HL-60/S4 (cell line): ENCODE data around the gene PAIP1.
"Not testable (repeated sequence)": the region's sequence is repeated elsewhere in the genome, so short reads cannot be mapped to it uniquely, and the experiment has no call there.

ENCODE experiments used
- in situ Hi-C: fragments of 300-500 bp; cut with MboI; formaldehyde crosslinking; loops from 2 replicates; pipeline ENCODE4 v1.14.3; 2022; ENCODE audit warnings: low sequenced_read_pairs

PAIP1 gene

DNA sequence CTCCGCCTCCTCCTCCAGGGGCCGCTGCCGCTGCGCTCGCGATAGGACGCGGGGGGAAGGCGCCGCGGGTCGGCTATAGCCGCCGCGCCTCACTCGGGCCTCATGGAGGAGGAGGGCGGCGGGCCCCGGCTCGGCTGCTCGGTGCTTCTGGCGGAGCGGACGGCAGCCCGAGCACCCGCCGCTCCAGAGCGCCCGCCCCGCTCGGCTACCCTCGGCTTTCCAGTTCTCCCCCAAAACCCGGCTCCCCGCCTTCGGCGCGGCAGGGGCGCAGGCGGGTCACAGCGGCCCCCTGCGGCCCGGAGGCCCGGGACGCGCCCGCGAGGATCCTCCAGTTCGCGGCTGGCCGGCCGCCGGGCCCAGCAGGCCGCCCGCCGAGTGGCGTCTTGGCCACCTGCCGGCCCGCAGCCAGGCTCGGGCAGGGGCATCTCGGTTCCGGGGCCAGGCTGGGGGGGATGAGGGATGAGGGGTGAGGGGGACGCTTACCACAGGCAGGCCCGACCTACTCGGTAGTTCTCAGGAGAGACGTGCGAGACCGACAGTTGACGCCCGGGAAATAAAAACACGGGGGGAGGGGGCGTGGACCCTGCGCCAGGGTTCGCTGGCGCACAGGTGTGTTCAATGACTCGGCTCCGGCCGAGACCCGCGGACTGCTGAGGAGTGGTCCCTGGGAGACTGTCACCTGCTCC lies at the start of gene PAIP1:
Gene PAIP1, minus strand, starts transcription at position 221 of the 686 bp plus-strand sequence. CDS start 231 bp downstream, outside the sequence.
- in situ Hi-C loops: no loop called here

- in situ Hi-C loops: no loop called here
Observed at GRCh38 chr5:43606351-43606750, 49.5 kb upstream of the PAIP1 start.

- in situ Hi-C loops: no loop called here
Observed at GRCh38 chr5:43604699-43605098, 47.8 kb upstream of the PAIP1 start.

GRCh38 chr5:43603344-43604217 lies 46.7 kb upstream of the PAIP1 start:
- in situ Hi-C loops: no loop called here

DNA sequence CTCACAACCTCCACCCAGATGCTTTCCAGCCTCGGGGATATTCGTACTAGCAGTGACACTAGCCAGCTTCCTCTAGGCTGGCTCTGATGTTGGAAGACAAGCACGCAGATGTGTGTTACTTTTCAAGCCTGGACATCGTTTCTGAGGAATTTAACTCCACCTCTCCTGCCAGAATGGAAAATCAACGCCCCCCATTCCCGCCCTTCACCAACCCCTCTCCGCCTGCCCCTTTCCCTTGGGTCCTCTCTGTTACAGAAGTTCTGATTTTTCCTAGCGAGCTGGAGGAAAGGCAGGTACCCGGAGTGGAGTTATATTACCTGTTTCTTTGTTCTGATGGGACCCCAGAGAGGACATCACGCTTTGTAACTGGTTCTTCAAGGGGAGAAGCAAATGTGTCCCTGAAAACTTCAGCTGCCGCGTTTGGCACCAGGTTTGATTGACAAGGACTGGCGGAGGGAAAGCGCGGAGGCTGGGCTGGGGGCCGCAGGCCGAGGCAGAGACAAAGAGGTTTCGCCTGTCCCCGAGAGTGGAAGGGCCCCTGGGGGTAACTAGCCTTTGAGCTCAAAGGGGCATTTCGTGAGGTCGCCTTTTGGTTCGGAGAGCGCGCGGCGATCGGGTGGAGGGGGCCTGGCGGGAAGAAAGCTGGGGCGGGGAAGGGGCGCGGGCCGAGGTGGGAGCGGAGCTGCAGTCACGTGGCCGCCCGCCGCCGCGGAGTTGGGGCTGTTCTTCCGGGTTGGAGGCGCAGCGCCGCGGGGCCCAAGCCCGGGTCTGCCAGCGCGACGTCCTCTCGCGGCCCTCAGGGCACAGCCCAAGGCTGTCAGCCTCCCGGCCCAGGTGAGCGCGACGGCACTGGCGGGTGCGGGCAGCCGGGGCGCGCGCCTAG lies 45.8 kb upstream of the PAIP1 start, which contains the start of gene NNT:
Gene NNT, plus strand, starts transcription at position 720 of the 883 bp plus-strand sequence. CDS start 6,016 bp downstream, outside the sequence.
- in situ Hi-C loops: no loop called here

- in situ Hi-C loops: no loop called here
Observed at GRCh38 chr5:43601454-43602260, 44.8 kb upstream of the PAIP1 start.

GRCh38 chr5:43598927-43599326 lies 42.0 kb upstream of the PAIP1 start:
- in situ Hi-C loops: not testable (repeated sequence)

DNA sequence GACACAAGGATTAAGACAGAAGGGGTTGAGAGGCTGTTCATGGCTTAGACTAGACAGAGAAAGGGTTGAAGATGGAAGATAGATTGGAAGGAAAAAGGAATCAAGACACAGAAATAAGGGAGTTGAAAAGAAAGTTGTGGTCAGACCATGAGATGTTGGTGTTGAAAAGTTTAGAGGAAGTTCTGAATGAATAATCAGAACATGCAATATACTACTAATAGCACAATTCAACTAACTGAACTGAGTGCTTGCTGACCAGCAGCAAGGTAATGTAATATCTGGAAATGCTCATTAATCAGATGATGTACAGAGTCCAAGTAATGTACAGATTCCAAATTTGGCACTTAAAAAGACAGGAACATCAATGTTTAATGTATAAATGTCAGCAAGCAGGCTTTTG lies 35.5 kb upstream of the PAIP1 start:
- in situ Hi-C loops: no loop called here

DNA sequence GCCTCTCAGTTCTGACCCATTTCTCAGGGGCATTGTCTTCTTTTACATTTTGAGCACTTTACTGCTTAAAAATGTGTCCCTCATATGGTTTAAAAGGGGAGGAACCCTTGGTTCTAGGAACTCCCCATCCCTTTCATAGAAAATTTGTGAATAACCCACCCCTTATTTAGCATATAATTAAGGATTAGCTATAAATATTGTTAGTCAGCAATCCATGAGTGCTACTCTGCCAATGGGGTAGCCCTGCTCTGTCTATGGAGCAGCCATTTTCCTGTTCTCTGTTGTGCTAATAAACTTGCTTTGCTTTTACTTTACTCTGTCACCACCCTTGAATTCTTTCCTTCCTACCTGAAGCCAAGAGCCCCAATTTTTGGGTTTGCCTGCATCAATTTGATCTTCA lies 33.8 kb upstream of the PAIP1 start:
- in situ Hi-C loops: no loop called here

DNA sequence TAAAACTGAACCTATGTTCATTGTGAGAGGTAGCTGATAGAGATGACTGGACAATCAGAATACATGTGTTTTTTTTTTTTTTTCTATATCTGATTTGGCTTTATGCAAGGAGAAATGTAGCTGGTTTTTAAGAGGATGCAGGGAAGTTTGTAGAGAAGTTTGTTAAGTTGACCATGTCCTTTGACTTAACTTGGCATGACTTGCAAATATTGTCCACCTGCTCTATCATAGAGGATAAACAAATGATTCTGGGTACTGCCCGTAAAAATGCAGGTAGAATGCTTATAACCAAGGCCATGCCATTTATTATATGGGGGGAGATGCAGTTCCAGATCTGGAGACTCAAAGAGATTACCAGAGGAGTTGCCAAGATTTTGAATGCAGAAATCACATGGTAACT lies 32.4 kb upstream of the PAIP1 start:
- in situ Hi-C loops: no loop called here

- in situ Hi-C loops: no loop called here
Observed at GRCh38 chr5:43588842-43589241, 32.0 kb upstream of the PAIP1 start.

DNA sequence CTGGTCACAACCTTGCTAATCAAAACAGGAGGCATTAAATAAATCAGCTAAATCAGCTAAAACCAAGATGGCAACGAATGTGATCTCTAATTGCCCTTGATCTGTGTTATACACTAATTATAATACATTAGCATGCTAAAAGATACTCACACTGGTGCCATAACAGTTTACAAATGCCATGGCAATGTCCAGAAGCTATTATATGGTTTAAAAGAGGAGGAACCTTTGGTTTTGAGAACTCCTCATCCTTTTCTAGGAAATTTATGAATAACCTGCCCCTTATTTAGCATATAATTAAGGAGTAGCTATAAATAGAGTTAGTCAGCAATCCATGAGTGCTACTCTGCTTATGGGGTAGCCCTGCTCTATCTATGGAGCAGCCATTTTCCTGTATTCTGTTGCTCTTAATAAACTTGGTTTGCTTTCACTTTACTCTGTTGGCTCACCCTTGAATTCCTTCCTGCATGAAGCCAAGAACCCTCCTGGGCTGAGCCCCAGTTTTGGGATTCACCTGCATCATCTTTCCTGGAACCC lies 27.4 kb upstream of the PAIP1 start:
- in situ Hi-C loops: no loop called here

DNA sequence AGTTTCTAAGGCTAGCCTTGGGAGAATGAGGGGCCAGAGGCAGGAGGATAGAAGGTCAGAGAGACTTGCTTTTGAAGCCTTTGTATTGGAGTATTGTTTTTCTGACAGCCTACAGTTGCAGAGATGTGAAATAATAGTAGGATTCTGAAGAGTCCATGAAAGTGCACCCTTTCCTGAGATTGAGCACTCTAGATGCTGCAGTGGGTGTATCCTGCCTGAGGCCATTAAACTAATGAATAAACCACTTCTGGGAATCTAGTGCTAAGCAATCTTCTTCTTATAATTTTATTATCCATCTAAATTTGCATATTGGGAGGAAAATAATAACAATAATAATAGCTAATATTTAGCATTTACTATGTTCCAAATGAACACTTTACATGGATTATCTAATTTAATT lies 26.8 kb upstream of the PAIP1 start:
- in situ Hi-C loops: no loop called here

DNA sequence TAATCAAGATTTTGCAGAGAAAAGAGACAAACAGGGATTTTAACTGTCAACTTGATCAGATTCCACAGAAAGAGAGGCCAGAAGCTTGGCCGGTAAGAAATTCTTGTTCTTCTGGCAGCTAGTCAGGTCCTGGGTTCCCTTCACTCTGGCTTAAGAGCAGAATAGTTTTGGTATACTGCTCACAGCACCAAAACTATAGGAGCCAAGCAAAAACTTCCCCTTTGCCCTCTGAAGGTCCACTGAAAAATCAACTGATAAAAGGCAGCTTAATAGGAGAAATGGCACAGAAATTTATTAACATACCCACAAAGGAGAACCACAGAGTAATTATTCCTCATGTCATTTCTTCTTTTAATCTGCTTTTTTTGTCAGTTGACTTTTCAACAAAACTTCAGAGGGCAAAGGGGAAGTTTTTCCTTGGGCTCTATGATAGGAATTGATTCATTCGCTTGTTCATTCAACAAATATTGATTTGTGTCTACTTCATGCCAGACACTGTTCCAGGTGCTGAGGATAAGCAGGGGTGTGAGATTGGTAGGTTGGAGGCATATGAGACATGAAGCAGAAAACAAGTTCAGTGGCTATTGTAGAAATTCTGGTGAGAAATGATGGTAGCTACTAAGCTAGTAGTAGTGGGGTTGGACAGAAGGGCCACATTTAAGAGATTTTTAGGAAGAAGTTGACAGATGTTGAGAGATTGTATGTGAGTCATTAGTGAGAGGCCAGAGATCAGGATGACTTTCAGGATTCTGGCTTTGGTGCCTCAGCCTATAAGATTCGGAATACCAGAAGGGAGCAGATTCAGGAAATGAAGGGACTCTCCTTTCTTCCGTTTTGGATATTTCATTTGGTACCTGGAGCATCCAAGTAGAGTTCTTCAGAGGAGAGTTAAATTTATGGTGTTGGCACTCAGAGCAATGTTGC lies 25.5 kb upstream of the PAIP1 start:
- in situ Hi-C loops: no loop called here

GRCh38 chr5:43581398-43581797 lies 24.5 kb upstream of the PAIP1 start:
- in situ Hi-C loops: no loop called here

GRCh38 chr5:43580402-43581210 lies 23.7 kb upstream of the PAIP1 start:
- in situ Hi-C loops: not testable (repeated sequence)

- in situ Hi-C loops: no loop called here
Observed at GRCh38 chr5:43573058-43573457, 16.2 kb upstream of the PAIP1 start.

DNA sequence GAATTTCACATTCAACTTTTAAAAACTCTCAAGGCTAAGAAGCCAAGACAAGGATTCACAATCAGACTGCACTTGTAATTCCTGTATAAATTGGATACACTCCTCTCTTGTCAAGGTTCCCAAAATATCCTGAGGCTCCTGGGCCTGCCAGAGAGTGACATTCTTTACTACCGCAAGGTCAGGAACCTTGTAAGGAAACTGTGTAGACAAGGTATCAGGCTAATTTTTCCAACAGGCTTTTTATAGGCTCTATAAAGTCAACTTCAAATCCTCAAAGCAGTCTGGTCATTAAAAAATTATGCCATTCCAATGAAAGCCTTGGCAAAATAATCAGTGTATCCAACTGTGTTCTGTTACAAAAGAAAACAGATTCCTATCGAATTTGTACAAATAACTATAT lies 15.5 kb upstream of the PAIP1 start:
- in situ Hi-C loops: no loop called here
